C1 segment of cervical spinal cord (tissue), 14 donors: ENCODE measurements around the gene CEP152.
"Not testable (repeated sequence)": the region's sequence is repeated elsewhere in the genome, so short reads cannot be mapped to it uniquely, and the experiment has no call there.

Source experiments
- DNase-seq, 14 donors: peaks; one replicate each; lab custom pipeline; 2025; lab: John Stamatoyannopoulos, UW

Gene CEP152

GRCh38 chr15:48805591-48805990 is 5.3 kb downstream of the CEP152 start:
- DNase-seq = no peak

DNA sequence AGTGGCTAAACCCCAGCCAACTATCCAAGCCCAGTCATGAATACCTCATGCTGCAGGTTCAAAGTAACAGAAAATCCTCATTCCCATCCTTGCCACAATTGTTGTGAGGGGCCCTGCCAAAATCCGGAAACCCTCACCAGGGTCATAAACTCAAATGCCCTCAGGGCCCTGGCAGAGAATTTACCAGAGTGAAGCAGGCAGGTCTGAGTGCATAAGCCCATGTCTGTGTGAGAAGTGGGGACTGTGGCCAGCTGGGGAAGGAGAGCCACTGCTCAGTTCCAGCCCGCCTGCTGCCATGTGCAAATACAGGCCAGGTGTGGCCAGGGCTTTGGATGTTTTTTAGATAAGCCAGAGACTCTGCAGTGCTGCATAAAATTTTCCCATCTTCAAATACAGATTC is 7.0 kb downstream of the CEP152 start:
- DNase-seq = no peak

- DNase-seq = no peak
Observed at GRCh38 chr15:48802867-48803266, 8.0 kb downstream of the CEP152 start.

GRCh38 chr15:48802257-48802656 is 8.6 kb downstream of the CEP152 start:
- no peak for DNase-seq

DNA sequence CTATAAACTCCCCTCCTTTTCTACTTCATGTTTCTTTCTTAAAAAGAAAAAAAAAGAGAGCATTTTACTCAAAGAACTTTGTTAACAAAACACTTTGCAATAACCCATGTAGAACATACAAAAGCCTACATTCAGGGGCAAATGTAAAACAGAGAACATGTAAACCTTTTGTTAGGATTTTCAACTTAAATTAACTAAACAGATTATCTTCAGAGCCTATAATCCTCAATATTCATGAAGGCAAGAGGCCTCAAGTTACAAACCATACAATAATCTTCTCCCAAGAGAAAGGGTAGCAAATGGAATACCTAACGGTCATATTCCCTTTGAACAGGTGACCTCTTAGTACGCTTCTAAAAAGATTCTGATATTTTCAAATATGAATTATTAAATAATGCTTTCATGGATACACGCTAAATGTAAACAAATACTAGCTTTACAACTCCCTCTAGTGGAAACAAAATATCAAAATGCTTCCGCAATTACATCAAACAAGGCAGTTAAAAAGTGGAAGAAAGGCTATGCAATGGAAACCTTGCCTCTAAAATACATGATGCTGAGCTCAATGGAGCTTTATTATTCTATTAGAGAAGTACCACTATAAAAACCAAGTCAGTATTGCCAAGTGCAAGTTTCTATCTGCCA is 9.9 kb downstream of the CEP152 start:
- no peak for DNase-seq

- no peak for DNase-seq
Observed at GRCh38 chr15:48800245-48800644, 10.6 kb downstream of the CEP152 start.

- DNase-seq = no peak
Observed at GRCh38 chr15:48798319-48798718, 12.6 kb downstream of the CEP152 start.

GRCh38 chr15:48796930-48797329 is 13.9 kb downstream of the CEP152 start:
- no peak for DNase-seq

- DNase-seq = no peak
Observed at GRCh38 chr15:48796521-48796920, 14.3 kb downstream of the CEP152 start.

DNA sequence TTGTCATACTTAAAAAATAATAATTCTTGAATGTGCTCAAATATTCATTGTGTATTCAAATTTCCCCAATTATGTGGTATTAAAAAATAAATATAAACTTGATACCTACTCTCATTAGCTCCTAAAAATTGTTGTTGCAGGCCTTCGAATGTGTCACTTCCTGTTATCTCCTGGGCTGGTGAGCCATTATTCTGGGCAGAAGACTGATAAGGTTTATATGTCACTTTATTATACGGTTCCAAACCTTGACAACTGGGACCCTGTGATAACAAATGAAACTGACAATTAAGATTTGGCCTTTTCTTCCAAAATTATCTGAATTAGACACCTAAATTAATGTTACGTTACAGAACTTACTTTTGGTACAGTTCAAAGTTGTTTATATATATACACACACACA is 15.0 kb downstream of the CEP152 start:
- no peak for DNase-seq

DNA sequence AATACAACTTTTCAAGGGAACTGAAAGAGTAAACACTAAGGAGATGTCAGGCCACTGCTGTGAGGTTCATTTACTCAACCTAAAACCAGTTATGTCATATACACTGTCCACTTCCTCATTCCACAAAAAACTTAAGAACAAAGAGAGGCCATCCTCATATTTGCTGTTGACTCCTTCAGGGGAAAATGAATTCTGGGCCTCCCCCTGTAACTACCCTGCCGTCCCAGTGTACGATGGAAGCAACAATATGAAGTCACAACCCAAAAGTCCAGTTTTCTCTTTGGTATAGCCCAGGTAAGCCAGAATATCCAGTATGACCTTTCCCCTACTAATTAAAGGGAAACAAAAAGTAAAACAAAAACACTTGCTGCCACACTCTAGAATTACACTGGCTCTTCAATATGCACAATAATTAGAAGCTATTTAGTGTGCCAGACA is 16.2 kb downstream of the CEP152 start:
- DNase-seq = no peak

GRCh38 chr15:48792408-48792807 is 18.5 kb downstream of the CEP152 start:
- DNase-seq = no peak

DNA sequence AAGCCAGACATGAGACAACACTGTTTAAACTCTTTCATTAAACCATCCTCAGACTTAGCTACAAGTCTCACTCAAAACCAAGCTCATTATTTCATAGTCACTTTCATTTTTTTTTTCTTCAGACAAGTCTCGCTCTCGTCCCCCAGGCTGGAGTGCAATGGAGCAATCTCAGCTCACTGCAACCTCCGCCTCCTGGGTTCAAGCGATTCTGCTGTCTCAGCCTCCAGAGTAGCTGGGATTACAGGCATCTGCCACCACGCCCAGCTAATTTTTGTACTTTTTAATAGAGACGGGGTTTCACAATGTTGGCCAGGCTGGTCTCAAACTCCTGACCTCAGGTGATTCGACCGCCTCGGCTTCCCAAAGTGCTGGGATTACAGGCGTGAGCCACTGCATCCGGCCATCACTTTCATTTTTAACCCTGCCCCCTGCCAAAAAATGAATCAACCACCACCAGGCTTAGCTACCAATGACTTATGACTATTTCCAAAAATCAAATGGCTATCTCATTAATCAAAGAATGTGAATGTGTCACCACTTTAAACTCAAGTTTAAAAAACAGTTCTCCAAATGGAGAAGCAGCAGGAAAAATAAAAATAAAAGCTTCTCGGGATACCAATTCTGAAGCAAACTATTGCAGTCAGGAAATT is 20.3 kb downstream of the CEP152 start:
- not testable (repeated sequence) for DNase-seq

- no peak for DNase-seq
Observed at GRCh38 chr15:48785712-48786111, 25.2 kb downstream of the CEP152 start.

- DNase-seq = no peak
Observed at GRCh38 chr15:48785195-48785594, 25.7 kb downstream of the CEP152 start.

DNA sequence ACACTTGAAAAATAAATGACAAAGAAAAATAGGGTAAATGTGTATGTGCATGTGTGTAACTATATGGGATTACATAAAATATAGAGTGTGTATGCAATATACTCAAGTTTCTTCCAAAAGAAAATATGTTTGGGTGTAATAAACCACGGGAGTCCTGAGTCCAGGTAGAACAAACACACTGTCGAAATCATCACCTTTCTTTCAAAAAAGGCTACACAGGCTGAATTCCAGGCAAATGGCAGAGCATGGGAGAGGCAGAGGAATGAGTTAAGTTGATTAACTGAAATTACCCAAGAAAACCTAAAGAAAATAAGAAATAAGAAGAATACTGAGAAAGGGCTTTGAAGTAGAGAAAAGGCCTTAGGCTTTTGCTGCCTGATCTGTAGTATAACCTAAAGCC is 26.1 kb downstream of the CEP152 start:
- no peak for DNase-seq

DNA sequence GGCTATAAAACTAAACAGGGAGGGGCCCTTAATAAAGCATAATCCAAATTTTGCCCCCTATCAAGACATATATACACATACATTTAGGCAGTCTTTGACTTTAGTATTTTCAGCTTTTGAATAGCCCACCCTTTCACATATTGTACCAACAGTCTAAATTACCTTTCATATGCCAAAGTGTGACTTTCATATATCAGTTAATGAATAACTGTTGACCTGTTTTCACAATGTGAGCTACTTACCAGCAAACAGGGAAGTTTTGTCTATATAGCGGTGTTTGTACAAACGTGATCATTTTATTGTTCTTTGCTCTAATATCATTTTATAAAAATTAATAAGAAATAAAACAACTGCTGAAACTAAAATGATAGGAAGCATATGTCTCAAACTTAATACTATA is 28.0 kb downstream of the CEP152 start:
- no peak for DNase-seq

DNA sequence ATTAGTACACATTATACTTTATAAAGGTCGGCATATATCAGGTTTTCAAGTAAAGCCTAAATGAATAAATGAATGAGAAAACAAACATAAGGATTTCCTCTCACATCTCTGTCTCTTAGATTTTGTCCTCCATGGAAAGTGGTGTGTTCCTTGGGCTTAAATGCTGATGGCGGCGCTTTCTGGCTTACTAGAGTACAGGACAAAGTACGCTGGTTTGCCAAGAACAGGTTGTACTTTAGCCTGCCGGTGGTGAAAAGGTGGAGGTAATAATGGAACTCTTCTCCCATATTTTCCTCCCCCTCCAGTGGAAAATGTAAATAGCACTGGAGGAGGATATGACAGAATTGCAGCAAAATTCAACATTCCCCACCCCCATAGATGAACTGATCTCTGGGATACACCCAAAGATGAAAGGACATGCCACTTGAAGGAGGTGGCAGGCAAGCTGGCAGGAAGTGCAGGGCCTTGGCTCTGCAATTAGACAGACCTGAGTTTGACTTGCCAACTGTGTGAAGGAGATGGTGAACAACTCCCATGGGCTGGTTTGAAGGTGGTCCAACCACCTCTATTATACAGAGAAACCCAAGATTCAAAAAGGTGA is 29.3 kb downstream of the CEP152 start:
- no peak for DNase-seq

GRCh38 chr15:48781017-48781416 is 29.9 kb downstream of the CEP152 start:
- DNase-seq = no peak

- DNase-seq = no peak
Observed at GRCh38 chr15:48778331-48778730, 32.5 kb downstream of the CEP152 start.

- DNase-seq = no peak
Observed at GRCh38 chr15:48777645-48778330, 33.1 kb downstream of the CEP152 start.

- DNase-seq = no peak
Observed at GRCh38 chr15:48775546-48775945, 35.3 kb downstream of the CEP152 start.

- no peak for DNase-seq
Observed at GRCh38 chr15:48774484-48774883, 36.4 kb downstream of the CEP152 start.
